GM12878 (cell line): ENCODE results near the gene ANTXR1. TPM values are rescaled to one million over a fixed set of nuclear protein-coding genes. Genes with fewer than 3 reads are reported as not detected.

ENCODE experiments used
- ATAC-seq: fragments of 200-7000 bp; cut with Tn5 transposase; 3 replicates; pipeline ENCODE4 v1.9.1; 2020; ENCODE audit warnings: mild to moderate bottlenecking, moderate library complexity
- BruUV-seq: library from RNA; stranded (reverse); fragments of 400-500 nt; replicated peaks from 2 replicates; lab custom pipeline; 2021; lab: Mats Ljungman, UMichigan
- CTCF ChIA-PET: fragments of 300-600 bp; sonication (Branson Sonifier 250); formaldehyde crosslinking; extraction: SDS; loops from one replicate; lab custom pipeline; 2021; ENCODE audit warnings: inconsistent platforms; lab: Yijun Ruan, JAX
- POLR2A ChIA-PET: fragments of 350-600 bp; formaldehyde crosslinking; extraction: SDS; loops from one replicate; lab custom pipeline; 2021; ENCODE audit warnings: inconsistent platforms; lab: Charles Lee
- RAD21 ChIA-PET: fragments of 300-600 bp; sonication (Branson Sonifier 250); formaldehyde crosslinking; loops from one replicate; lab custom pipeline; 2023; ENCODE audit warnings: antibody characterized with exemption; ENCODE audit not compliant: unreplicated experiment; lab: Charles Lee
- SMC1A ChIA-PET: fragments of 300-600 bp; sonication (Branson Sonifier 250); formaldehyde crosslinking; loops from one replicate; lab custom pipeline; 2023; ENCODE audit not compliant: unreplicated experiment, uncharacterized antibody; lab: Charles Lee
- DNase-seq: peaks from one replicate; pipeline ENCODE4 v3.0.0-alpha.2; 2011; ENCODE audit warnings: low read depth, low spot score
- FAIRE-seq: peaks from 3 replicates; lab custom pipeline; 2011; peaks lifted over from hg19 to GRCh38; lab: Jason Lieb, UNC
- H2AFZ ChIP-seq: 2 replicates; pipeline ENCODE4 v1.6.0; 2011; ENCODE audit warnings: low read depth, low read length, control low read depth; ENCODE audit not compliant: control insufficient read depth
- H3K27ac ChIP-seq: 2 replicates; pipeline ENCODE4 v1.5.1; 2011; ENCODE audit warnings: control low read depth; ENCODE audit not compliant: control insufficient read depth, insufficient read depth
- H3K27me3 ChIP-seq, 2 experiments: replicated peaks in 1 of 2; 2 replicates each; pipeline versions ENCODE4 v1.6.0 to v1.6.1; 2011; ENCODE audit warnings: low read length in 1 of 2; ENCODE audit not compliant: control insufficient read depth in 2 of 2, insufficient read depth in 2 of 2
- H3K36me3 ChIP-seq, 2 experiments: 2 replicates each; pipeline ENCODE4 v1.5.1; 2011; ENCODE audit warnings: low read length in 1 of 2; ENCODE audit not compliant: control insufficient read depth in 2 of 2, insufficient read depth in 2 of 2
- H3K4me1 ChIP-seq: 2 replicates; pipeline ENCODE4 v1.6.1; 2011; ENCODE audit warnings: mild to moderate bottlenecking, low read length, moderate library complexity, mixed read lengths; ENCODE audit not compliant: control insufficient read depth, insufficient read depth
- H3K4me2 ChIP-seq: 2 replicates; pipeline ENCODE4 v1.6.0; 2011; ENCODE audit warnings: control low read depth; ENCODE audit not compliant: control insufficient read depth, insufficient read depth
- H3K4me3 ChIP-seq: fragments of 200-600 bp; sonication (generic); 2 replicates; pipeline ENCODE4 v1.5.1; 2016
- H3K79me2 ChIP-seq: 2 replicates; pipeline ENCODE4 v1.6.0; 2011; ENCODE audit warnings: low read length; ENCODE audit not compliant: control insufficient read depth, insufficient read depth
- H3K9ac ChIP-seq: 2 replicates; pipeline ENCODE4 v1.8.0; 2011; ENCODE audit warnings: low read length, control low read depth, mixed read lengths; ENCODE audit not compliant: control insufficient read depth, insufficient read depth
- H3K9me3 ChIP-seq: replicated peaks from 3 replicates; pipeline ENCODE4 v1.5.1; 2011; ENCODE audit warnings: mild to moderate bottlenecking, low read length; ENCODE audit not compliant: control insufficient read depth, insufficient read depth
- H4K20me1 ChIP-seq: 2 replicates; pipeline ENCODE4 v1.6.0; 2011; ENCODE audit not compliant: control insufficient read depth, insufficient read depth
- CBX3 ChIP-seq: fragments of 200-600 bp; sonication (generic); IDR thresholded peaks from 2 replicates; pipeline ENCODE4 v1.6.1; 2016; ENCODE audit warnings: low read depth, borderline replicate concordance
- CEBPZ ChIP-seq: fragments of 150-350 bp; IDR thresholded peaks from 2 replicates; pipeline ENCODE4 v1.6.1; 2016; ENCODE audit warnings: low read depth, low read length
- CTCF ChIP-seq, 3 experiments: IDR thresholded peaks in 2 of 3; conservative IDR thresholded peaks in 1 of 3; 2 replicates each; pipeline ENCODE4 v1.5.1; 2011; ENCODE audit warnings: low read depth in 3 of 3, low read length in 3 of 3, mild to moderate bottlenecking in 3 of 3, control low read depth in 2 of 3, moderate library complexity in 2 of 3, inconsistent platforms in 1 of 3, mixed read lengths in 1 of 3; ENCODE audit not compliant: control insufficient read depth in 2 of 3, insufficient read depth in 1 of 3; ENCODE audit errors: extremely low read depth in 1 of 3
- EGR1 ChIP-seq, 2 experiments: IDR thresholded peaks; 1 replicate in 1 of 2; 2 replicates in 1 of 2; pipeline ENCODE4 v1.6.1; 2011 to 2012; ENCODE audit warnings: low read depth in 2 of 2, low read length in 2 of 2, borderline replicate concordance in 1 of 2, mild to moderate bottlenecking in 1 of 2, moderate library complexity in 1 of 2
- EP300 ChIP-seq, 2 experiments: fragments of 150-350 bp in 1 of 2; IDR thresholded peaks; 2 replicates each; pipeline ENCODE4 v1.6.1; 2011 to 2012; ENCODE audit warnings: low read depth in 2 of 2, low read length in 2 of 2, borderline replicate concordance in 1 of 2, improper control_type of control experiment in 1 of 2, inconsistent platforms in 1 of 2; ENCODE audit not compliant: control insufficient read depth in 1 of 2
- IKZF2 ChIP-seq, 2 experiments: fragments of 450-650 bp; IDR thresholded peaks; 2 replicates each; pipeline ENCODE4 v1.6.1; 2017; ENCODE audit warnings: mild to moderate bottlenecking in 2 of 2, moderate library complexity in 2 of 2
- PKNOX1 ChIP-seq: fragments of 450-650 bp; IDR thresholded peaks from 2 replicates; pipeline ENCODE4 v1.6.1; 2016; ENCODE audit warnings: mild to moderate bottlenecking
- RAD21 ChIP-seq: IDR thresholded peaks from 2 replicates; pipeline ENCODE4 v1.6.1; 2011; ENCODE audit warnings: mild to moderate bottlenecking, low read depth, low read length, moderate library complexity; ENCODE audit not compliant: insufficient read depth
- SKIL ChIP-seq: fragments of 450-650 bp; IDR thresholded peaks from 2 replicates; pipeline ENCODE4 v1.6.1; 2017; ENCODE audit warnings: mild to moderate bottlenecking, low read depth, inconsistent platforms; ENCODE audit not compliant: poor library complexity, severe bottlenecking
- SMC3 ChIP-seq: IDR thresholded peaks from 2 replicates; pipeline ENCODE4 v1.6.1; 2011; ENCODE audit warnings: low read length, improper control_type of control experiment, borderline replicate concordance
- ZBED1 ChIP-seq: IDR thresholded peaks from 2 replicates; pipeline ENCODE4 v1.6.1; 2016; ENCODE audit warnings: borderline replicate concordance
- ZNF622 ChIP-seq: fragments of 450-650 bp; IDR thresholded peaks from 2 replicates; pipeline ENCODE4 v1.6.1; 2017; ENCODE audit warnings: mild to moderate bottlenecking, inconsistent platforms
- WGBS: methylation state at CpG from one replicate; pipeline ENCODE4 v1.1.6; 2016; ENCODE audit warnings: low lambda C conversion rate; ENCODE audit not compliant: insufficient replicate concordance, insufficient coverage; ENCODE audit errors: missing lambda C conversion rate; 5-methylcytosine and 5-hydroxymethylcytosine counted together
- in situ Hi-C: fragments of 300-500 bp; cut with MboI; formaldehyde crosslinking; loops from 9 replicates; pipeline ENCODE4 v1.14.3; 2018; ENCODE audit warnings: mixed read lengths
- intact Hi-C: fragments of 100-400 bp; cut with micrococcal nuclease; formaldehyde crosslinking; loops from one replicate; pipeline ENCODE4 v1.14.2; 2022; ENCODE audit not compliant: unreplicated experiment
- polyA plus RNA-seq, 11 experiments: library from polyadenylated mRNA; depleted of rRNA in 4 of 11; unstranded in 6 of 11; stranded (reverse) in 5 of 11; fragments of >200 nt; fragmentation: Nextera tagmentation in 4 of 11; fragmentation: Illumina TruSeq in 1 of 11; extraction: Ambion mirVana in 4 of 11; extraction: Trizol in 1 of 11; gene quantifications; 1 replicate in 1 of 11; 2 replicates in 10 of 11; pipeline versions ENCODE4 v1.2.1 to v1.2.3, GENCODE V29; 2011 to 2016; ENCODE audit warnings: inconsistent platforms in 2 of 11, missing spikeins in 2 of 11, low read depth in 1 of 11
- total RNA-seq, 4 experiments: library from RNA; depleted of rRNA in 3 of 4; stranded (reverse); fragments of >200 nt in 3 of 4; fragmentation: Illumina TruSeq in 1 of 4; extraction: Trizol in 1 of 4; gene quantifications; 2 replicates each; pipeline versions ENCODE4 v1.2.1 to v1.2.3, GENCODE V29; 2013 to 2021

ANTXR1 gene
- total and polyA plus RNA-seq, 10 of the 15 experiments (the other 5 are each of a cell fraction or from before 2014, with no cell fraction given) = 0.09 to 0.26 TPM; not detected in 8

- TF ChIP-seq SKIL (no peak), ZBED1 (no peak), CEBPZ (no peak), ZNF622 (no peak), CBX3 (no peak)
- TF ChIP-seq, all 136 proteins: peak for 0
Measured at GRCh38 chr2:69023236-69023635, 10.3 kb downstream of the ANTXR1 start (continued).

- ChIA-PET CTCF (interaction anchor here (1.2 to 1.6 kb wide), 2 partner anchors 25 to 1592 kb away, joined by 3 to 5 read pairs; no protein-coding TSS in a partner anchor), SMC1A (interaction anchor here (0.9 kb wide), 1 partner anchor 280 kb away, joined by 4 read pairs; no protein-coding TSS in a partner anchor), POLR2A (no interaction called here), RAD21 (interaction anchor here (1.4 kb wide), 1 partner anchor 280 kb away, joined by 4 read pairs; no protein-coding TSS in a partner anchor)
- no peaks in the 10 kb centered on the region for H4K20me1 ChIP-seq
- H3K4me2 ChIP-seq = no peak overlapping the region
- H3K9me3 ChIP-seq = no peaks in the 10 kb centered on the region
- peak; percentile 96 for FAIRE-seq
- H3K9ac ChIP-seq = no peak overlapping the region
- H3K4me3 ChIP-seq = no peak overlapping the region
- peak; percentile 49 to 67 (median 54); a peak in 5 of 6 replicates for TF ChIP-seq CTCF (IDR thresholded peaks at IDR 0.05 in 2 of 3, conservative IDR thresholded peaks at IDR 0.05 in 1 of 3; ENCODE audit: control insufficient read depth in 2 of 3, extremely low read depth in 1 of 3, insufficient read depth in 1 of 3, low read depth in 3 of 3, low read length in 3 of 3)
- TF ChIP-seq EP300 (IDR thresholded peaks at IDR 0.05; ENCODE audit: borderline replicate concordance in 1 of 2, control insufficient read depth in 1 of 2, low read depth in 2 of 2, low read length in 2 of 2) = no peak
- no peak for TF ChIP-seq IKZF2 (IDR thresholded peaks at IDR 0.05)
- TF ChIP-seq ZBED1 = no peak
- peak; percentile 70; the same call in 1 of the 2 replicates for TF ChIP-seq SMC3
- TF ChIP-seq PKNOX1 = no peak
- peak; percentile 92 for TF ChIP-seq RAD21
- TF ChIP-seq EGR1 (IDR thresholded peaks at IDR 0.05; ENCODE audit: borderline replicate concordance in 1 of 2, low read depth in 2 of 2, low read length in 2 of 2) = no peak
- no peaks in the 10 kb centered on the region for H3K4me1 ChIP-seq
- DNase-seq = peak; percentile 3
- 24% methylated on average over 4 of the region's 4 CpGs for WGBS
- H3K27ac ChIP-seq = no peak overlapping the region
- H2AFZ ChIP-seq = no peak overlapping the region
- ATAC-seq = peak; percentile 79
- no TSS peak for BruUV-seq
- in situ Hi-C loops = no loop called here
- no peaks in the 10 kb centered on the region for H3K79me2 ChIP-seq
- no peaks in the 10 kb centered on the region for H3K36me3 ChIP-seq
- peaks cover 0 to 3% of the 10 kb centered on the region in 2 experiments; a peak in 1 of 4 replicates for H3K27me3 ChIP-seq
- intact Hi-C loops = loop anchor here (1.0 kb wide), 1 partner anchor 281 kb away; no protein-coding TSS in a partner anchor
Measured at GRCh38 chr2:69026026-69026425, 13.0 kb downstream of the ANTXR1 start.
